HTR-8/SVneo (cell line): ENCODE data around the gene DPP4.
A peak's percentile ranks its signal among the peaks of the same experiment; 100 is the strongest.

Experiments used
- DNase-seq: peaks from one replicate; pipeline ENCODE4 v3.0.0; 2011; ENCODE audit warnings: low spot score, mixed read lengths; ENCODE audit not compliant: insufficient read length
- FAIRE-seq: peaks from 2 replicates; lab custom pipeline; 2011; peaks lifted over from hg19 to GRCh38; lab: Jason Lieb, UNC

Gene DPP4

DNA sequence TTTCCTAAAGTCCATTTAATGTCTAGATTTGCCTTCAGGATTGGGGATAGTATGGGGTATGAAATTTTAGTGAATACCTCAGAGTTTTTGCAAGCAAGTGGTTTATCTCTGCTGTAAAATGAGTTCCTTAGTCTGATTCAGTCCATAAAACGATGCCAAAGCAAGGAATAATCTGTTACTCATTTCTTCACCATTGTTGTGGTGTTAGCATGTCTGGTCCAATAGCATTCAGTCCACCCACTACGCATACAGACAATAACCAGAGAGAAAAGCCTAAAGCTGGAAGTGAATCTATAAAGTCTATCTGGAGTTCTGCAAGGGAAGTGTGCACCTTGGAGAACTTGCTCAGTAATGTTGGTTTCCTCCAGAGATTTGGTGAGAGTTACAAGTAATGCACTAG lies 12.9 kb upstream of the DPP4 start:
- FAIRE-seq (no peak), DNase-seq (no peak)

DNA sequence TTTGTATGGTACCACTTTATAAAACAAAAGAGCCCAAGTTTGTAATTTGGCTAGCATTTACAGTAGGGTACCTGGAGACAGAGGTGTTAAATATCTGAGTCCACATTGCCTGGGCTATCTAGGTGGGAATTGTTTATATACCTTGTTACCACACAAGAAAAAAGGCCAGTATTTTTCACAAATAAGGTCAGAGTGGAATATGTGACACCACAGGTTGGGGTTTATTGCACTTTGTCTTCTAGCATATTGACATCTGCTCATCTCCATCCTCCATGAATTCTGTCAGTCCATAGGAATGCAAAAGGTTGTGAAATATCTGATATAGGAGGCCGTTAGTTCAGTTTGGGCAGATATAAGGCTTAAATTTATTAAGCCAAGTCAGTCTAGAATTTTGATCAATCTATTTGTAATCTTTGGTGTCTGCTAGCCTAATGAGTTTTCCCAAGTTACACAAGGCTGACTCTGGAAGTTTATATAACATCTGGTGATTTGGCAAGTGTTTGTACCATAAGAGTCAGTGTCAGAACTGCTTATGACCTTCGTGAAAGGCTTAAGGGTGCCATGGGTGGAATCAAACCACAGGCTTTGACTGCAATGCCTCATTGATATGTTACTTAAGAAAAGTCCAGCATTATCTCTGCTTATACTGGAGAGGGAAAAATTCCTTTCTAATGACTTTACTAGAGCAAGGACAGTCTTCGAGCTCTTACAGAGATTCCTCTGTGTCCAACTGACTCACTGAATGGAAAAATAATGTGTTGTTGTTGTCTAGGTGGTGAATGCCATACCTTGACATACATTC lies 11.3 kb upstream of the DPP4 start:
- DNase-seq, result peak; percentile 43
- peak; percentile 20 for FAIRE-seq

DNA sequence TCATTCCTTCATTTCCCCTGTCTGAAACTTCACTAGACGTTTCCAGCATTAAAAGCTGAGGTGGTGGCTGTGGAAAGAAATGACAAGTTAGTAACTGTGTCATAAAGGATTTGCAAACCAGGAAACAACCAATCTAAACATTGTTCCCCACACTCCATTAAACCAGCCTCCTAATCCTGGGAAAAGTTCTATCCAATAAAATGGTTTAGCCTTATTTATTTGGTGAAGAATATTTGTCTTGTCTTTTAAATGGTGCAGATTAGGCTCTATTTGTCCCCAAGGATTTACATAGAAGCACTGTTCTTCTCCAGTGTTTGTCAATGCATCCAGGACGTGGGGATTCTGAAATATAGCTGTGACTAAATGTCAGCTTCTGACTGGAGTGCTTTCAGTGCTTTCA lies 10.5 kb upstream of the DPP4 start:
- DNase-seq (no peak), FAIRE-seq (no peak)

DNA sequence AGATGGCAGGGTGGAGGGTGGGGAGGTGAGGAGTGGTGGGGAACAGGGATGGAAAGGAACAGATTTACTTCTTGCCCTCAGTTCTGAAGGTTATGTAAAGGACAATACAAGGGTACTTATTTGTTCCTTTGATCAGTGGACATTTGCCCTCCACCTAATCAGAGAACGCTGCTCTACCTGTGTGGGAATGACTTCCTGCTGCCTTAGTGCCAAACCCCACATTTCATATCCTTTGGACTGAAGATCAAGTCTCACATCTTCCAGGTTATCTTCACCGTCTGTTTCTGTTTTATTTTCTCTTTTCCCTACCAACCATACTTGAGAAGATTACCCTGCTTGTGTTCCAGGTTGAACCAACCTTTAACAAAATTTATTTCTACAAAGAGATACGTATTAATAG lies 8.7 kb upstream of the DPP4 start:
- FAIRE-seq (no peak), DNase-seq (no peak)

DNA sequence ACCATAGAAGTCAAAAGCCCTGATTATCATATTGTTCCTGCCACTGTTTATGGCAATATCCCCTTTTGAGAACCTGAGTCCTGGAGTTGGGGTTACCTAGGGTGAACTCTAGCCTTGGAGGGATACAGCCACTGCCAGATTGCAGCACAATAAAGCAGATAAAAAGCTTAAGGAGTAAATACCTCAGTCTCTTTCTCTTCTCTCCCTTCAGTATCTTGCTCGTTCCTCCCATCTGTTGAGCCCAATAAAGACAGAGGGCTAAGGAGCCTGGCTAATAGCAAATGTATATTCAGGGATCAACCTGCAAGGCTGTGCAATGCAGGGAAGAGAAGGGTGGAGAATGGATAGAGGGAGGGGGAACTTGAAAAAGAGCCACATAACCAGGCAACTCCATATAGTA lies 8.0 kb upstream of the DPP4 start:
- FAIRE-seq, result no peak
- no peak for DNase-seq

DNA sequence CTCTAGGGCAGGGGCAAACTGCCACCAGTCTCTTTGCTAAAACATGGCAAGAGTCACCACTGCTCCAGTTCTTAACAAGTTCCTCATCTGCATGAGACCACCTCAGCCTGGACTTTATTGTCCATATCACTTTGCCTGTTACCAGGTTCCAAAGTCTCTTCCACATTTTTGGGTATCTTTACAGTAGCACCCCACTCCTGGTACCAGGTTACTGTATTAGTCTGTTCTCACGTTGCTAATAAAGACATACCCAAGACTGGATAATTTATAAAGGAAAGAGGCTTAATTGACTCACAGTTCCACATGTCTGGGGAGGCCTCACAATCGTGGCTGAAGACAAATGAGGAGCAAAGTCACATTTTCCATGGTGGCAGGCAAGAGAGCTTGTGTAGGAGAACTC lies 5.5 kb upstream of the DPP4 start:
- FAIRE-seq, result no peak
- DNase-seq, result no peak

DNA sequence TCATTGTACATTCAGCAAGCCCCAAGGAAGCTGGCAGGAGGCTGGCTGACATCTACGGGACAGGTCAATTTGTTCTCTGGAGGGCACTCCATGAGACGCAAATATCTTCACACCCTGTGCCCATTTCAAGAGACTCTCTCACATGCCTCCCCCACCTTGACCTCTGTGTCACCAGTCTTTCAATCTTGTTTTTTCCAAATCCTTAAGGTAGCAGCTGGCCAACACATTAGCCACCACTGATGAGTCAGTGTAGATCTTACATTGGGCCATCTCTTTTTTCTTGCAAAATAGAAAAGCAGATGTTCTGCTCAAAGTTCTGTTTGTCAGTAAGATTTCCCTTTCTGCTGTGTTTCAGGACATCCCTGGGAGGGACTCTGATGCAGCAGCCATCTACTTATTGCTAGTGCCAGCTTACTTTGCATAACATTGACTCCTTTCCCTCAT lies 1.7 kb upstream of the DPP4 start:
- no peak for FAIRE-seq
- no peak for DNase-seq

DNA sequence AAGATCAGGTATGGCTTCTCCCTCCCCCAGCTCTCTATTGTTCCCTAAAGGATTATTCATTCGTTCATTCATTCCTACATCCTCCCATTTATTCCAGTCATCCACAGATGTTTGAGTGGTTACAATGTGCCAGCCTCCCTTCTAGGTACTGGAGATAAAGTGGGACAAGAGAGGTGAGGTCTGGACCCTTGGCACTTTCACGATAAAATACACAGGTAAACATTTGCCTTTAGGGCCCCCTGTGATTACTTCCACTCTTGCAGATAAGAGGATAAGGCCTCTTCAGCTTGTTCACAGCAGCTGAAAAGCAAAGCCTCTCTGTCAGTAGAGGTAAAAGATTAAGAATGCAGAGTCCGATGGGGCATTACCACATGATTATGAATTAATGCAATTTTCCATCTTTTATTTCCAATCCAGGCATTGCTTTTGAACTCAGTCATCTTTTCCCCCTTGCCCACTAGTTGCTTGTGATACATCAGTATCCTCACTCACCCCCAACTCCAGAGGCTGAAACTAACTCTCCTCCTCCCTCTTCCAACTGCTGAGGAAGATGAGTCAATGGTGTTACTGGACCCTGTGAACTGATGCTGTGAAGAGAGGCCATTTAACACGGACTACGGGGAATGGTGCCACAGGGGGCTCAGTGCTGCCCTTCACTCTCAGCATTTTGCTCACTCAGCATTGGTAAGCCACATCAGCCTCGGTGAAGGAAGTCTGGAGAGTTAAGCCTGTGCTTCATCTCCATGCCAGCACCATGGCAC lies 1.1 kb upstream of the DPP4 start:
- FAIRE-seq (no peak), DNase-seq (no peak)

DNA sequence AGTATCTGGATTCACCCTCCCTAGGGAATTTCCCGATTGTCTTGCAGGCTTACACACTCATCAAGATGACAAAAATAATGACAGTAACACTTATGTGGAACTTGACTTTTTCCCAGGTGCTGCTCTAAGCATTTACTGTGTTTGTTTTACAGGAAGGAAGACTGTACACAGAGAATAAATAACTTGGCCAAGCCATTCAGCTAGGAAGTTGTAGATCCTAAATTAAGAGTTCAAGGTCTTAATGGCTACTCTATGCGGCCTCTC lies 549 bp upstream of the DPP4 start:
- FAIRE-seq (no peak), DNase-seq (no peak)

DNA sequence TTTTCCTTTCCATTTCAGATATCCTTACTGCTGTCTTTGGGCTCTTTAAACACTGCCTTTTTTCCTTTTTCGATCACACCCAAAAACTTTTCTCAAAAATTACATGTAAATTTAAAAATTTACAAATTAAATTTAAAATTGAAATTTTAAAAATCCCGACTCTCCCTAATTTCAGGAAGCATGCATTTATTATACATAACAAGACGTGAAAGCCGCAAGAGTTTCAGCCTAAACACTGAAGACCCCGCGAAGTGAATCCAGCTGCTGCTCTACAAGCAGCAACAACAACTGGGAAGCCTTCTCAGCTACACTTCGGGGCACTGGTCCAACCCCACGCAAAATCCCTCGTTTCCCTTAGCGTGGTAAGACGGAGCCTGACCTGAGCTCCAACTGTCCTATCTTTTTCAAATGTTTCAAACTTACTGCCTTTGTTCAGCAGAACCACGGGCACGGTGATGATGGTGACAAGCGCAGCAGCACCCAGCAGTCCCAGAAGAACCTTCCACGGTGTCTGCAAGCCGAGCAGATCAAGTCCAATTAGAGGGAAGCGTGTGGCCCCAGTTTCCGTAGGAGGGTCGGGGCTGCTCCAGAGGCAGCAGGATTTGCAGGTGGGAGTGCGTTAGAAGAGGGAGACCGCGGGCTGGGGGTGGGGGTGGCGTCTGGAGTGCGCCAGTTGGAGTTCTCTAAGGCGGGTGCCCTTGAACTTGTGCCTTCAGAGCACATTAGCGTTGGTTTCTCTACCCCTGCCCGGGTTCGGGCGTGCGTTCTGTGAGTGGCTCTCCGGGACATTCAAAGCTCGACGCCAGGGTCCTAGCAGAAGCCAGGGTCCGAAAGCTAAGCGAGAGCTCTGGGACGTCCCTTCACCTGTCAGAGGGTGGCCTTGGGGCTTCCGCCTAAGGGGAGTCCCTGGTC lies 783 bp downstream of the DPP4 start:
- DNase-seq (no peak), FAIRE-seq (no peak)

DNA sequence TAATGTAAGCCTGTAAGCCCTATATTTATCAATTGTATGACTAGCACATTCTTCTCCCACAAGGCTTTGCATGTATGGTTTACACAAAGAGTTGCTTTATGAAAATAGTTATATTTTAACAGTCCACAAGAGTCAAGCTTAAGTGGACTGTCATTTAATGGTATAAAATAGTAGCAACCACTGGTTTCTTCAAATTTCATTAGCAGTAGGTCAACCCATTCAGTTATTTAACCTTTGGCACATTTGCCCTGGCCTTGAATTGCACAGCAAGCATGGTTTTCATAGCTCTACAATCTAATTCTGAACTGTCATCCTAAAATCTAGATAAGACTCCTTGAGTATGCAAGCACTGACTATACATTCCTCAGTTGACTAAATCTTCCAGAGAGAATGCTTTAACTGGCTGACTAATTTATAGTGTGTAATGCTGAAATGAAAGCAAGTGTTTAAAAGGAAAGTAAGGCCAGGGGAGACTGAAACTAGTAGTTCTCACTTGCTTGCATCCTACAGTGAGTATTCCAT lies 1.8 kb downstream of the DPP4 start:
- FAIRE-seq (no peak), DNase-seq (peak; percentile 45)

DNA sequence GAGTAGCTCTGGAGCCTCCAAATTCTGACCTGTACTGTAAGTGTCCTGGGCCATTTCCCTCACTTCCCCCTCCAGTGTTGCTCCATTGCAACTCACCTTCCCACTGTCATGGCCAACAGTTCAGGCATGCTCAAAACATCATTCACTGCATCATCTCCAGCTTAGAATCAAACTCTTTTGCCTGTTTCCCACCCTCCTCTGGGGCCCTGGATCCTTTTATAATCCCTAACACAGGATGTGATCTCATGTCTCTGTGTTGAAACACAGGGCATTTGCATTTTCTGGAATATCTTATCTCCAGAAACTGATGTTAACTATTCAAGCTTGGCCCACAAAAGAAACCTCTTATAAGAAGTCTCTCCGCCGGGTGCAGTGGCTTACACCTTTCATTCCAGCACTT lies 3.0 kb downstream of the DPP4 start:
- no peak for FAIRE-seq

DNA sequence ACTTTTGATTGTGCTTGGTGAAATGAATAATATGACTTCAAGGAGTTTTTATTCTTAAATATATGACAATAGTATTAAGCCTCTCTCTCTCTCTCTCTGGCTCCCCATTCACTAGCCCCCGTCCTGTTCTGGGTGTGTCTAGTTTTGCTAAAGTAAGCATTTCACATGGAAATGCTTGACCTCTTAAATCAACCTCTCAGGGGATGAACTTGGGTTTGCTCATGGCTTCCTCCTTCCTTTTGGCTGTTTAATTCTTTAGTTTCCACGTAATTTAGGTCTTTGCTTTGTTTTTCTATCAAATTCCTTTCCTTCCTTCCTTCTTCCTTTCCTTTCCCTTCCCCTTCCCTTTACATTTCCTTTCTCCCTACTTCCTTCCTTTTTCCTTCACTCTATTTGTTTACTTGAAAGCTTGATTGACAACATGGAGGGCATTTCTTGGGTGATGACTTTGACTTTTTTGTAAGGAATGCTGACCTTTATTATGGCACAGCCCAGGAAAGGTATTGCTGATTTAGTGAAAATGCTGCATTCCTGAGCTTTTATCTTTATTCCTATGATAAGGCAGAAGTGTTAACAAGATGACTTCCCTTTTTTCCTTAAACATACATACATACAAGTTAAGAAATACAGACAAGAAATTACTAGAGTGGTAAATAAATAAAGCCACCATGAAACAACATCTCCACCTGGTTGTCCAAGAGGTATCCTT lies 3.6 kb downstream of the DPP4 start:
- FAIRE-seq (no peak), DNase-seq (no peak)

More for the DNA sequence above, 3.0 kb downstream of the DPP4 start:
- DNase-seq, result no peak

DNA sequence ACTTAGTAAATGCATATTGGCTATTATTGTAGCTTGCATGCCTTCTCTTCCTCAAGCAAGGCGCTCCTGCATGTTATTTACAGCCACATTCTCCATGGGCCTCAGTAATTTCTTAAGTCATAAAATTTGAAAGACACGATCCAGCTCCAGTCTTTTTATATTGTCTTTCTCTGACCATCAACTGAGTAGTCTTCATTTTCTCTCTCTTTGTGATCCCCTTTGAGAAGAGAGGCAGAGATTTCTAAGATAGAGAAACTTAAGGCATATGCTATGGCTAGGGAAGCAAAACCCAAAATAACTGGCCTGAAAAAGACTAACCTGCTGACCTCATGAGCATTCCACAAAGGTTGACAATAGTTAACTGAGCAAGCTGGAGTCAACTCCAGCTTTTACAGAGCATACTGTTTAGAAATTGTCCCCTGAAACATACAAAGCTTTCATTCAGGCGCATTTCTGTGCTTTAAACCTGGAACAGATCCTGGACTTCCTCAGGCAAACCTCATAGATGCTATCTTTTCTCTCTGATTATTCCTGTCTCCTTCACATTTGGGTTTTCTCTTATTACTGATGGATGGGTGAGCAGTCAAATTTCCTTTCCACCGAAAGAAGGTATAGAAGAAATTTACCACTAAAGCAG lies 4.6 kb downstream of the DPP4 start:
- no peak for DNase-seq
- no peak for FAIRE-seq

DNA sequence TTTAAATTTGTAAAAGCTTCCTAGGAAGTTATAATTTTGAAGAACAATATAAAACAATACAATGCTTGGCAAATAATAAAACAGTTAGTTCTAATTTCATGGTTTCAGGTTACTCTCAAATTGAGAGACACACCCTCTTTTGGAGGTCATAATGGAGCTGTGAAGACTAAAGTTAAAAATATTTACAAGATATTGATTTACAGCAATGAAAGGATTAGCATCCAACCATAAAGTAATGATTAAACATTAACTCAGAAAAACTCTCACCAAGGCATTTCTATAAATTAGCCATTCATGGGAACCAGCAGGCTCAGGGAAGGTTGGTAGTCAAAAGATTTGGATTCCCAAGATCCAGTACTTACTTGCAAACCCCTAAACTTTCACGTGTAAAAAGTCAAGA lies 6.4 kb downstream of the DPP4 start:
- no peak for FAIRE-seq
- no peak for DNase-seq

DNA sequence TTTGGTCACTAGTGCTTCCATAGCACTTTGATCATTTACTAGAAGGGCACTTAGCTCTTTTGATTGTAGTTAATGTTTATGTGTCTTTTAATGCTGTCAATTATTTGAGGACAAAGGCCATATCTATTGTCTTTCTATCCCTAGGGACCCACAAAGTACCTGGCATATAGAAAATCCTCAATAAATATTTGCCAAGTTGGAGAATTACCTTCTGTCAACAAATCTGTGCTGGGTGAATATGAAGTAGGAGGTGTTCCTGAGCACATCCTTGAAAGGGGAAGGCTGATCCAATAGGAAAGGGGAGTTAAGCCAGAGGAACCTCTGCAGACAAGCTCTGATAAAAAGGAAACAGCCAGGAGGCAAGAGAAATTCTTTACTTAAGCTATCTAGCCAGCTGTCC lies 8.2 kb downstream of the DPP4 start:
- FAIRE-seq (no peak), DNase-seq (no peak)

DNA sequence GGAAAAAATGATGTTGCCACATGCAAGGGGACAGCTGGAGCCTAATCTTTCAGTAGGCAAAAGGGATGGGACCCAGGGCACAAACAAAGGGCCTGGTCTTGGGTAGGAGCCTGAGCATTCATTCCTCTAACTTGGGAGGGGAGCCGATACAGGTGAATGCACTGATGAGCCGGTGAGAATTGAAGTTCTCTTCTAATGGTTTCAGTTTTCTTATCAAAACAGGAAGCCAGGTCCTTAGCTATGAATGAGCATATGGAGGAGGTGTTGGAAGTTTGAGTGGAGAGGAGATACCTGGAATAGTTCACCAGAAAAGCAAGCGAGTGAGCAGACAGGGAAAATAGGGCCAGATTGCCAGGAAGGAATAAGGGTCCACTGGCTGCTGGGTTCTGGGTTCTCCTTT lies 10.1 kb downstream of the DPP4 start:
- no peak for DNase-seq
- no peak for FAIRE-seq

DNA sequence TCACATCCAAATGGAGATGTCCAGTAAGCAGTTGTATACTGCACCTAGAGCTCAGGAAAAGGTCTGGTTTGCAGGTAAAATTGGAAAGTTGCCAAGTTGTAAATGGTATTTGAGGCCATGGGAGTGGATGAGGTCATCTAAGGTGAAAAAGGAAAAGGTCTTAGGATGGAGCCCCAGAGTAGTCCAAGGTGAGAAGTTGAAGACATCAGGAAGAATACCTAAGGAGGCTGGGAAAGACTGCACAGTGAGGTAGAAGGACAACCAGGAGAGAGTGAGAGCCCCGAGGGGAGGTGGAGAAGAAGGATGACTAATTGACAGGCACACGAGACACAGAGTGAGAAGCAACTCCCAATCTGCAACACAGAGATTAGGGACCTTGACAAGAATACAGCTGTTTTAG lies 10.7 kb downstream of the DPP4 start:
- FAIRE-seq (no peak), DNase-seq (no peak)

DNA sequence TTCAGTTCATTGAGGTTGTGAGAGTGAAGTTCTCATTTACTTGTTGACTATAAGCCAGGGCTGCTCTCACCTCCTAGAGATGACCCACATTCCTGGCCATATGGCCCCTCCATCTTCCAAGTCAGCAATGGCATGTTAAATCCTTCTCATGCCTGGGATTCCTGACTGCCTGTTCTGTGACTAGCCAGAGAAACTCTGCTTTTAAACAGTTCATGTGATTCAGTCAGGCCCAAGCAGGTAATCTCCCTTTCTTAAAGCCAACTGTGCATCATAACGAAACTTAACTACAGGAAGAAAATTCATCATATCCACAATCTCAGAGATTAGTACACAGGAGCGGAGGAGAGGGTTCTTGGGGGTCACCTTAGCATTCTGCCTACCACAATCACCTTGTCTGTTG lies 11.5 kb downstream of the DPP4 start:
- no peak for FAIRE-seq

DNA sequence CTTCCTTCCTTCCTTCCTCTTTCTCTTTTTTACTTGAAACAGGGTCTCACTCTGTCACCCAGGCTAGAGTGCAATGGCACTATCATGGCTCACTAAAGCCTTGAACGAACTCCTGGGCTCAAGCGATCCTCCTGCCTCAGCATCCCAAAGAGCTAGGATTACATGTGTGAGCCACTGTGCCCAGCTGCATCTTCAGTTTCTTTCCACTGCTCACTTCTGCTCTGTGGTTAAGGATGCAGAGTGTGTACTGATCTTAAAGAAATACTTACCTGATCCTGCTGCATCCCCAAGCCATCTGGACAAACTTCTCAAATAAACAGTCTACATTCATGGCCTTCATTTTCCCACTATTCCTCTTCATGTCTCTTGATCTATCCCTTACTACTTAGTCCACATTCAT lies 13.0 kb downstream of the DPP4 start:
- FAIRE-seq, result no peak
- DNase-seq, result no peak

More for the DNA sequence above, 11.5 kb downstream of the DPP4 start:
- no peak for DNase-seq
